Mesendoderm (in vitro differentiated cells): ENCODE data around the gene NDST1.

Source experiments
- DNase-seq: peaks from one replicate; pipeline ENCODE4 v3.0.0; 2013
- H2AK5ac ChIP-seq: 2 replicates; pipeline ENCODE4 v1.6.1; 2013; ENCODE audit warnings: low read length, inconsistent platforms
- H2BK120ac ChIP-seq: 2 replicates; pipeline ENCODE4 v1.6.1; 2013; ENCODE audit warnings: low read depth, mild to moderate bottlenecking, low read length, moderate library complexity, mixed read lengths
- H2BK15ac ChIP-seq: replicated peaks from 2 replicates; pipeline ENCODE4 v1.6.1; 2013; ENCODE audit warnings: low read depth, mild to moderate bottlenecking, moderate library complexity
- H2BK5ac ChIP-seq: 2 replicates; pipeline ENCODE4 v1.6.1; 2013; ENCODE audit warnings: low read length, inconsistent platforms
- H3K18ac ChIP-seq: 2 replicates; pipeline ENCODE4 v1.6.1; 2013; ENCODE audit warnings: mild to moderate bottlenecking, low read length, mixed read lengths
- H3K23ac ChIP-seq: one replicate; pipeline ENCODE4 v1.6.1; 2013; ENCODE audit warnings: low read length
- H3K27ac ChIP-seq: 2 replicates; pipeline ENCODE4 v1.5.1; 2013; ENCODE audit warnings: low read depth, mild to moderate bottlenecking, inconsistent platforms, low read length, moderate library complexity
- H3K27me3 ChIP-seq: 2 replicates; pipeline ENCODE4 v1.6.1; 2013; ENCODE audit warnings: low read length, control low read depth, mild to moderate bottlenecking, inconsistent platforms; ENCODE audit not compliant: insufficient read depth, poor library complexity
- H3K36me3 ChIP-seq: 2 replicates; pipeline ENCODE4 v1.6.1; 2013; ENCODE audit warnings: low read length, inconsistent platforms; ENCODE audit not compliant: control insufficient read depth, insufficient read depth
- H3K4ac ChIP-seq: one replicate; pipeline ENCODE4 v1.6.1; 2013; ENCODE audit warnings: low read depth, mild to moderate bottlenecking, low read length, moderate library complexity
- H3K4me1 ChIP-seq: 2 replicates; pipeline ENCODE4 v1.6.1; 2013; ENCODE audit warnings: low read depth, low read length, inconsistent platforms; ENCODE audit not compliant: control insufficient read depth
- H3K4me2 ChIP-seq: 2 replicates; pipeline ENCODE4 v1.6.1; 2013; ENCODE audit warnings: low read length
- H3K4me3 ChIP-seq: 2 replicates; pipeline ENCODE4 v1.5.1; 2013; ENCODE audit warnings: mild to moderate bottlenecking, low read length
- H3K56ac ChIP-seq: one replicate; pipeline ENCODE4 v1.6.1; 2013; ENCODE audit warnings: low read length
- H3K79me1 ChIP-seq: 2 replicates; pipeline ENCODE4 v1.6.1; 2013; ENCODE audit warnings: low read length, inconsistent platforms
- H3K79me2 ChIP-seq: 2 replicates; pipeline ENCODE4 v1.6.1; 2013; ENCODE audit warnings: mild to moderate bottlenecking, low read length; ENCODE audit not compliant: control insufficient read depth, insufficient read depth
- H3K9ac ChIP-seq: 2 replicates; pipeline ENCODE4 v1.6.1; 2013; ENCODE audit warnings: low read length, inconsistent platforms
- H4K5ac ChIP-seq: one replicate; pipeline ENCODE4 v1.6.1; 2013; ENCODE audit warnings: low read length
- H4K8ac ChIP-seq: one replicate; pipeline ENCODE4 v1.6.1; 2013; ENCODE audit warnings: low read depth, mild to moderate bottlenecking, control low read depth, low read length, moderate library complexity
- WGBS: extraction: QIAGEN DNeasy Blood & Tissue Kit; methylation state at CpG from one replicate; pipeline ENCODE4 v1.1.7; 2013; ENCODE audit warnings: low lambda C conversion rate, missing lambda C conversion rate; ENCODE audit not compliant: insufficient coverage; ENCODE audit errors: extremely low coverage; 5-methylcytosine and 5-hydroxymethylcytosine counted together

NDST1 gene

DNA sequence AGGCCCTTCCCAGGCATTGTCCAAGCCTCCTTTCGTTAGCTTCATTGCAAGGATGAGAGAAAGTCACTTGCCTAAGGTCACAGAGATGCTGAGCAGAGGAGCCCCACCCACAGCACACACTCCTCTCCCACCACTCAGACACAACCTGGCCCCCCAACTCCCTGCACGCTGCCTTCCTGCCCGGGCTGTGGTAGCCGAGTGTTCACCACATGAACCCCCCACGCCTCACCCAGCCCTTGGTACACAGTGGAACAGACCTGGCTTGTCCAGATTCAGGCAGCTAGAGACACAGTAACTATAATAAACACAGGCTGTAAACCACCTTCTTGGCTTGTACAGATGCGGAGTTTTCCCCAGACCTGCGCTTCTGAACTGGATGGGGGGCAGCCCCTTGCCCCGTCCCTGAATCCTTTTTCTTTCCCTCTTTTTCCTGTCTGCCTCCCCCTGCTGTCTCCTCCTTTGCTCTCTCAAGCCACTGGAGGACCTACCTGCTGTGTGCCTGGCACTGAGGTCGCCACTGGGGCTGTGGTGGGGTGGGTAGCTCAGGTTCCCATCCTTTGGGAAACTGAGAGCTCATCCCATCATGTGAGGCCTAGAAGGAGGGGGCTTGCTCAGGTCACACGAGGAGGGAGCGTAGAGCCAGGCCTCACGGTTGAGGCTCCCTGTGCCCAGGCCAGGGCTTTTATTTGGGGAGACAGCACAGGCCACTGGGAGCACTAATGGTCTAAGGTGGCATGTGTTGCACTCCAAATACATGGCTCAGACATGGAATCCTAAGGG, 76.8 kb downstream of the NDST1 start:
- H3K79me1 ChIP-seq = no peaks in the 10 kb centered on the region
- no peak overlapping the region for H3K4ac ChIP-seq
- no peak overlapping the region for H3K23ac ChIP-seq
- H4K5ac ChIP-seq = no peak overlapping the region
- H2AK5ac ChIP-seq = no peak overlapping the region
- H2BK120ac ChIP-seq = no peak overlapping the region
- no peak overlapping the region for H2BK15ac ChIP-seq
- no peaks in the 10 kb centered on the region for H3K79me2 ChIP-seq
- H3K56ac ChIP-seq = no peak overlapping the region
- H2BK5ac ChIP-seq = no peak overlapping the region
- H3K9ac ChIP-seq = no peak overlapping the region
- no CpG with 5 or more reads among the region's 12 CpGs for WGBS
- no peak overlapping the region for H3K27ac ChIP-seq
- H3K27me3 ChIP-seq = no peaks in the 10 kb centered on the region
- no peak for DNase-seq
- H4K8ac ChIP-seq = no peak overlapping the region
- H3K18ac ChIP-seq = no peak overlapping the region
- no peaks in the 10 kb centered on the region for H3K36me3 ChIP-seq
- no peaks in the 10 kb centered on the region for H3K4me1 ChIP-seq
- H3K4me3 ChIP-seq = no peak overlapping the region
- H3K4me2 ChIP-seq = no peak overlapping the region

GRCh38 chr5:150585781-150586341, 77.9 kb downstream of the NDST1 start:
- no peak overlapping the region for H3K27ac ChIP-seq
- no peak overlapping the region for H3K4me2 ChIP-seq
- no peak overlapping the region for H4K5ac ChIP-seq
- H3K79me2 ChIP-seq = no peaks in the 10 kb centered on the region
- H3K18ac ChIP-seq = no peak overlapping the region
- no CpG with 5 or more reads among the region's 9 CpGs for WGBS
- H3K23ac ChIP-seq = no peak overlapping the region
- H3K4ac ChIP-seq = no peak overlapping the region
- no peak overlapping the region for H2BK5ac ChIP-seq
- no peak for DNase-seq
- H3K9ac ChIP-seq = no peak overlapping the region
- no peak overlapping the region for H2AK5ac ChIP-seq
- H3K79me1 ChIP-seq = no peaks in the 10 kb centered on the region
- no peak overlapping the region for H3K4me3 ChIP-seq
- H3K56ac ChIP-seq = no peak overlapping the region
- H3K27me3 ChIP-seq = no peaks in the 10 kb centered on the region
- H2BK15ac ChIP-seq = no peak overlapping the region
- no peaks in the 10 kb centered on the region for H3K36me3 ChIP-seq
- no peak overlapping the region for H2BK120ac ChIP-seq
- H4K8ac ChIP-seq = no peak overlapping the region
- H3K4me1 ChIP-seq = peaks cover 1% of the 10 kb centered on the region

GRCh38 chr5:150587016-150587415, 79.1 kb downstream of the NDST1 start:
- H3K4me1 ChIP-seq = peaks cover 5% of the 10 kb centered on the region
- H4K8ac ChIP-seq = no peak overlapping the region
- H3K9ac ChIP-seq = no peak overlapping the region

DNA sequence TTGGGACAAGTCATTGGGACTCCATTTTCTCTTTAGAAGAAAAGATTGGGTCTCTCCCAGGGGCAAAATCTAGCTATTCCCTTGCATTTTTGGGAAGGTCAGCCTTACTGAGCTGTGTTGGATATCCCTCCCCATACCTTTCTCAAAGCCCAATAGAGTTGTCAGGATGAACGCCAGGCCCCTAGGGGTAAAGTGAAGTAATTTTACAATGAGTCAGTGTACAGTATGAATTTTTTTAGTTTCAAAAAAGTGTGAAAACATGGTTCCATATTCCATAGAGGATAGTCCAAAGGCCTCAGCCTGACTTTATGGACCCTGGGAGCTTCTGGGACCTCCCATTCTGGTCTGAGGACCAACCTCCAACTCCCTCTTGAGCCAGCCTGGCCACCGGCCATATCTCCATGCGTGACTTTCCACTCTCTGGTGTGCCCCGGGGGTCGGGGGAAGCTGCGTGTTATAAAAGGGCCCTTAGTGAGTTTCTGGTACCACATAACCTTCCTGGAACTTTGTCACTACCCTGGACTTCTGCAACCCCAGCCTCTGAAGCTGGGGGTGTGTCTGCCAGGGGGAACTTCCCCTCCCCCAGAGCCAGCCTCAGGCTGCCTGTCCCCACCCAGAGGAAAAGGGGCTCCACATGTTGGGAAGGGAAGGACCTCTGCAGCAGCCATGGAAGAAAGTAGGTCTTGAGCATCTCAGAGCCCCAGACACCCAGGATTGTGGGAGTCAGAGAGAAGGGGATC, 80.1 kb downstream of the NDST1 start:
- H3K4me3 ChIP-seq = no peak overlapping the region
- WGBS = no CpG with 5 or more reads among the region's 6 CpGs
- H3K4ac ChIP-seq = no peak overlapping the region
- no peak overlapping the region for H2AK5ac ChIP-seq
- no peak overlapping the region for H3K9ac ChIP-seq
- no peak overlapping the region for H3K18ac ChIP-seq
- no peak overlapping the region for H4K5ac ChIP-seq
- H3K27ac ChIP-seq = no peak overlapping the region
- DNase-seq = no peak
- H3K36me3 ChIP-seq = no peaks in the 10 kb centered on the region
- no peaks in the 10 kb centered on the region for H3K79me1 ChIP-seq
- no peak overlapping the region for H2BK120ac ChIP-seq
- H2BK5ac ChIP-seq = no peak overlapping the region
- H3K27me3 ChIP-seq = no peaks in the 10 kb centered on the region
- no peak overlapping the region for H4K8ac ChIP-seq
- H3K4me1 ChIP-seq = peaks cover 5% of the 10 kb centered on the region
- no peak overlapping the region for H3K4me2 ChIP-seq
- H3K56ac ChIP-seq = no peak overlapping the region
- H3K23ac ChIP-seq = no peak overlapping the region
- no peak overlapping the region for H2BK15ac ChIP-seq
- no peaks in the 10 kb centered on the region for H3K79me2 ChIP-seq

More at GRCh38 chr5:150587016-150587415, 79.1 kb downstream of the NDST1 start:
- Histone ChIP-seq H3K18ac (no peak overlapping the region), H3K27ac (no peak overlapping the region), H3K4me3 (no peak overlapping the region), H3K4ac (no peak overlapping the region), H3K79me2 (no peaks in the 10 kb centered on the region), H3K4me2 (no peak overlapping the region), H2BK120ac (no peak overlapping the region), H2BK15ac (no peak overlapping the region), H3K23ac (no peak overlapping the region), H4K5ac (no peak overlapping the region), H2BK5ac (no peak overlapping the region), H3K79me1 (no peaks in the 10 kb centered on the region), H2AK5ac (no peak overlapping the region), H3K27me3 (no peaks in the 10 kb centered on the region), H3K56ac (no peak overlapping the region), H3K36me3 (no peaks in the 10 kb centered on the region)
- DNase-seq = no peak

GRCh38 chr5:150588596-150588890, 80.6 kb downstream of the NDST1 start:
- Histone ChIP-seq H3K27me3 (no peaks in the 10 kb centered on the region), H2AK5ac (no peak overlapping the region), H4K8ac (no peak overlapping the region), H3K9ac (no peak overlapping the region), H3K4me2 (no peak overlapping the region), H2BK5ac (no peak overlapping the region), H3K23ac (no peak overlapping the region), H3K4me1 (peaks cover 5% of the 10 kb centered on the region), H3K27ac (no peak overlapping the region), H3K56ac (no peak overlapping the region), H3K79me1 (no peaks in the 10 kb centered on the region), H3K36me3 (no peaks in the 10 kb centered on the region), H2BK120ac (no peak overlapping the region), H2BK15ac (no peak overlapping the region), H4K5ac (no peak overlapping the region), H3K4ac (no peak overlapping the region), H3K18ac (no peak overlapping the region), H3K4me3 (no peak overlapping the region), H3K79me2 (no peaks in the 10 kb centered on the region)
- no peak for DNase-seq
- no CpG with 5 or more reads among the region's 1 CpG for WGBS
